AG04449 (cell line): ENCODE results near the gene PRDM2.

Experiments used
- CTCF ChIA-PET: fragments of 350-600 bp; formaldehyde crosslinking; extraction: SDS; loops from one replicate; lab custom pipeline; 2021; ENCODE audit warnings: antibody characterized with exemption; lab: Yijun Ruan, JAX
- POLR2A ChIA-PET: fragments of 400-600, 350-600 bp; formaldehyde crosslinking; extraction: SDS; loops from one replicate; lab custom pipeline; 2020; ENCODE audit warnings: antibody characterized with exemption, inconsistent platforms; lab: Yijun Ruan, JAX
- DNase-seq: peaks from one replicate; pipeline ENCODE4 v3.0.0-alpha.2; 2010; ENCODE audit warnings: low read depth, low spot score
- H3K4me3 ChIP-seq: 2 replicates; pipeline ENCODE4 v1.5.1; 2011; ENCODE audit warnings: low read depth, mild to moderate bottlenecking, control low read depth, low read length
- TF ChIP-seq, protein P1 (sequence below): IDR thresholded peaks from one replicate; pipeline ENCODE4 v1.5.1; 2011; ENCODE audit warnings: mild to moderate bottlenecking, moderate library complexity, low read length, control low read depth, inconsistent platforms; ENCODE audit not compliant: insufficient read depth; ENCODE audit errors: missing control alignments

The PRDM2 gene

DNA sequence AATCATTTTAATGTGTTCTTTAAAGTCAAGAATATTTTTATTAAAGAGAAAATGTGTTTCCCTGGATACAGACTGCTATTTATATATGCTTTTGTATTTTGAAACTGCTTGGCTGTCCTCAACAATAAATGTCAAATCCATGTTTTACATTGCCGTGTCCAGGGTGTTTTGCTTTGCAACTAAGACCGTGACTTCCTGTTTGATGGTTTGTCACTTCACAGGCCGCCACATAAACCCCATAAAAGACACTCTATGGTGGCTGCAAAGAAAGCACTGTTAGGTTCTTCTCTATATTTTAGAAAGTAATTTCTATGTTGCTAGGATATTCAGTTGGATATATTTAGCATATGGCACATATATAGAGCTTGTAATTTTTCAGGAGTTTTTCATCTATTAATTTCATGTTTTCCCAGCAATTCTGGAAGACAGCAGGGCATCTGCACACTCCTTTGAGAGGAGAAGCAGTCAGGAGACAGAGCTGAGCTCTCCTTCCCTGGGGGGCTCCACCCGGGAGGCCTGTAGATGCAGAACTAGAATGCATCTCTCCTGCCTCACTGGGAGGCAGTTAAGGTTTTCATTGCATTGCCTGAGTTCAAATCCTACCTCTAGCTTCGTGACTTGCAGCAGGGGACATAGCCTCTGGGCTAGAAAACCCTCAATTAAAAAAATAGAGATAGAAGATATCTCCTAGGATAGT lies 33.1 kb downstream of the PRDM2 start:
- H3K4me3 ChIP-seq: no peak overlapping the region
- POLR2A ChIA-PET: interaction anchor here (1.4 kb wide), 1 partner anchor 16 kb away, joined by 6 read pairs; no protein-coding TSS in a partner anchor
- TF ChIP-seq, protein P1, sequence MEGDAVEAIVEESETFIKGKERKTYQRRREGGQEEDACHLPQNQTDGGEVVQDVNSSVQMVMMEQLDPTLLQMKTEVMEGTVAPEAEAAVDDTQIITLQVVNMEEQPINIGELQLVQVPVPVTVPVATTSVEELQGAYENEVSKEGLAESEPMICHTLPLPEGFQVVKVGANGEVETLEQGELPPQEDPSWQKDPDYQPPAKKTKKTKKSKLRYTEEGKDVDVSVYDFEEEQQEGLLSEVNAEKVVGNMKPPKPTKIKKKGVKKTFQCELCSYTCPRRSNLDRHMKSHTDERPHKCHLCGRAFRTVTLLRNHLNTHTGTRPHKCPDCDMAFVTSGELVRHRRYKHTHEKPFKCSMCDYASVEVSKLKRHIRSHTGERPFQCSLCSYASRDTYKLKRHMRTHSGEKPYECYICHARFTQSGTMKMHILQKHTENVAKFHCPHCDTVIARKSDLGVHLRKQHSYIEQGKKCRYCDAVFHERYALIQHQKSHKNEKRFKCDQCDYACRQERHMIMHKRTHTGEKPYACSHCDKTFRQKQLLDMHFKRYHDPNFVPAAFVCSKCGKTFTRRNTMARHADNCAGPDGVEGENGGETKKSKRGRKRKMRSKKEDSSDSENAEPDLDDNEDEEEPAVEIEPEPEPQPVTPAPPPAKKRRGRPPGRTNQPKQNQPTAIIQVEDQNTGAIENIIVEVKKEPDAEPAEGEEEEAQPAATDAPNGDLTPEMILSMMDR: no peak
- CTCF ChIA-PET: interaction anchor here (1.2 to 2.1 kb wide), 3 partner anchors 9 to 81 kb away, joined by 3 to 5 read pairs (median 4); no protein-coding TSS in a partner anchor
- DNase-seq: no peak

DNA sequence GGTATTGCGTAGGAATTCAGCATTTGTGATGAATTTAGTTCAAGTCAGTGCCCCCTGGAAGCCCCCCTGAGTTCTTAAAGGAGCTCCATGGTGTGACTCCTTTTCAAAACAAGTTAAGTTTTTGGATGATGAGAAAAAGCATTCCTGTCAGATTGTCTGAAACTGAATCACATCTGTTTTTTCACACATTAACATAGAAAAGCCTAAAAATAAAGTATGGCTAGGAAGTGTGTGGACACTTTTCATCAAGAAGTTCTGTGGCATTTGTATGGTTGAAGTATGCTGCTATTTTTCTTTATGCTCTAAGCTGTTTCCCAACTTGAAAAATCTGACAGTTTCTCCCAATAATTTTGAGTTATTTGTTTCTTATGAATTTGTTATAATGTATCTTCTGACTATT lies 33.7 kb downstream of the PRDM2 start:
- DNase-seq: no peak
- POLR2A ChIA-PET: interaction anchor here (1.4 kb wide), 1 partner anchor 16 kb away, joined by 6 read pairs; no protein-coding TSS in a partner anchor
- no peak overlapping the region for H3K4me3 ChIP-seq
- TF ChIP-seq, protein P1: no peak
- CTCF ChIA-PET: interaction anchor here (1.0 to 2.1 kb wide), 4 partner anchors 8 to 80 kb away, joined by 3 to 5 read pairs (median 4); no protein-coding TSS in a partner anchor

DNA sequence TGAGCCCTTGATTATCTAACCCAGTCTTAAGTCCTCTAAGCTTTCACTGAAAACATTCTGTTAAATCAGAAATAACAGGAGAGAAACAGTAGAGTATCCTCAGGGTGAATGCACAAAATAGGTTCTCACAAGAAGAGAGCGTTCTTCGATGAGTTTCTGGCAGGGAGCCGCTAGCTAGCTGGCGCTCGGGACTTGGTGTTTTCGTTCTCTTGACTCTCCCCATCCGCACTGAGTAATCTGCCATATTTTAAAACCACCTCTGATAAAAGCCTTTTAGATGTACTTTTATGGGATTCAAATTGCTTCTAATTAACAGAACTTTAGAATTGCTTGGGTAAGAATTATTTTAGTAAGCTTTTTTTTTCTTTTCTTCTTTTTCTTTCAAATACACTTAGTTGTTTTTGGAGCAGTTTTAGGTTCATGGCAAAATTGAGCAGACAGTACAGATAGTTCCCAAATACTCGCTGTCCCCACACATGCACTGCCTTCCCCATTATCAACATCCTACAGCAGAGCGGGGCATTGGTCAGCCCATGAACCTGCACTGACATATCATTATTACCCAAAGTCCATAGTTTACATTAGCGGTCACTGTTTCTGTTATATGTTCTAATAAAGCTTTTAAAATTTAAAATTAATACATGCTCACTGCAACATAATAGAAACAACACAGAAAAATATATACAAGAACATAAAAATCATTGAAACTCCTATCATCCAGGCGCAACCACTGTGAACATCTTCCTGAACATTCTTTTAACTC lies 35.4 kb downstream of the PRDM2 start:
- no peak for DNase-seq
- TF ChIP-seq, protein P1: no peak
- ChIA-PET CTCF (interaction anchor here (0.9 to 2.6 kb wide), 4 partner anchors 9 to 76 kb away, joined by 3 to 12 read pairs (median 4); no protein-coding TSS in a partner anchor), POLR2A (no interaction called here)
- H3K4me3 ChIP-seq: no peak overlapping the region

DNA sequence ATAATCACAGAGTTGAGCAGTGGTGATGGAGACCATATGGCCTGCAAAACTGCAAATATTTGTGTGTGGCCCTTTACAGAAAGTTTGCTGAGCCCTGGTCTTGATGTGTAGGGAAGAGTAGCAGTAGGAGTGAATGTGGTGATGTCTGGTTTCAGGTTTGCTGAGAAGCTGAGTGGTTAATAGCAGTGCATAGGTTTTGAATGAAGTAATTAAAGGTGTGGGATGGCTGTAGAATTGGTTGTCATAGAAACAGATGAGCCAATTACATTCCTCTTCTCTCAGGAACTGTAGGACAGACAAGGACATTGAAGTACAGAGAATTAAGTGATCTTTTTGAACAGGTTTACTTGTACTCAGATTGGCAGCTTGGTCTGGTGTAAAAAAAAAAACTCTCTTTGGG lies 37.4 kb downstream of the PRDM2 start:
- no peak for DNase-seq
- TF ChIP-seq, protein P1: no peak
- ChIA-PET POLR2A (no interaction called here), CTCF (interaction anchor here (1.3 to 2.6 kb wide), 2 partner anchors 11 kb away, joined by 4 to 12 read pairs; no protein-coding TSS in a partner anchor)
- no peak overlapping the region for H3K4me3 ChIP-seq

DNA sequence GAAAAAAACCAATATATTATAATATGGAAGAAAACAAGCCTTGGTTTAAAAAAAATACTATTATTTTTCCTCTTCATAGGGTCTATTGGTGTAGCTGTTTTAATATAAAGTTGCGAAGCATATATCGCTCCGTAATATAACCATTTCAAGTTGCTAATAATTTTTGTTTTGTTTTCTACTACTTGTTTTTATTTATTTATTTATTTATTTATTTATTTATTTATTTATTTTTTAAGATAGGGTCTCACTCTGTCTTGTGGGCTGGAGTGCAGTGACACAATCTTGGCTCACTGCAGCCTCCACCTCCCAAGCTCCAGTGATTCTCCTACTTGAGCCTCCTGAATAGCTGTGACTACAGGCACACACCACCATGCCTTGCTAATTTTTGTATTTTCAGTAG lies 46.4 kb downstream of the PRDM2 start:
- no peak for DNase-seq
- CTCF ChIA-PET: interaction anchor here (1.0 kb wide), 1 partner anchor 20 kb away, joined by 4 read pairs; no protein-coding TSS in a partner anchor
- POLR2A ChIA-PET: no interaction called here
- H3K4me3 ChIP-seq: no peak overlapping the region
- TF ChIP-seq, protein P1: no peak
